Liver (tissue), 9 donors: ENCODE data around the gene SYCN. TPM values are rescaled to one million over a fixed set of nuclear protein-coding genes. Genes with fewer than 3 reads are reported as not detected.

Experiments used
- DNase-seq: peaks from one replicate; pipeline ENCODE4 v3.0.0-alpha.2; 2017; ENCODE audit warnings: low spot score
- H3K27ac ChIP-seq, 2 donors: one replicate each; pipeline ENCODE4 v1.7.0; 2013; ENCODE audit warnings: inconsistent platforms in 2 of 2, low read length in 2 of 2, control low read depth in 1 of 2, low read depth in 1 of 2, mild to moderate bottlenecking in 1 of 2
- H3K27me3 ChIP-seq, 4 donors: one replicate each; pipeline versions ENCODE4 v1.6.1 to v1.7.0; 2013; ENCODE audit warnings: low read length in 3 of 4, inconsistent platforms in 1 of 4, mild to moderate bottlenecking in 1 of 4, moderate library complexity in 1 of 4; ENCODE audit not compliant: control insufficient read depth in 4 of 4, insufficient read depth in 4 of 4
- H3K36me3 ChIP-seq, 4 donors: one replicate each; pipeline versions ENCODE4 v1.6.1 to v1.7.0; 2013; ENCODE audit warnings: low read length in 3 of 4, mild to moderate bottlenecking in 3 of 4, low read depth in 1 of 4, moderate library complexity in 1 of 4; ENCODE audit not compliant: control insufficient read depth in 4 of 4, insufficient read depth in 3 of 4
- H3K4me1 ChIP-seq, 4 donors: one replicate each; pipeline versions ENCODE4 v1.6.1 to v1.7.0; 2013; ENCODE audit warnings: low read length in 3 of 4, mild to moderate bottlenecking in 3 of 4, moderate library complexity in 1 of 4; ENCODE audit not compliant: control insufficient read depth in 4 of 4, insufficient read depth in 4 of 4
- H3K4me3 ChIP-seq, 3 donors: one replicate each; pipeline versions ENCODE4 v1.6.1 to v1.7.0; 2013; ENCODE audit warnings: low read length in 3 of 3, control low read depth in 1 of 3, low read depth in 1 of 3, mild to moderate bottlenecking in 1 of 3
- H3K9ac ChIP-seq, 2 donors: one replicate each; pipeline ENCODE4 v1.7.0; 2013; ENCODE audit warnings: low read length in 2 of 2, mild to moderate bottlenecking in 2 of 2, moderate library complexity in 2 of 2, control low read depth in 1 of 2, low read depth in 1 of 2
- H3K9me3 ChIP-seq, 4 donors: one replicate each; pipeline versions ENCODE4 v1.6.1 to v1.7.0; 2013; ENCODE audit warnings: low read length in 3 of 4; ENCODE audit not compliant: control insufficient read depth in 4 of 4
- EGR1 ChIP-seq, 2 donors: IDR thresholded peaks; 2 replicates each; pipeline ENCODE4 v1.6.1; 2016 to 2018; ENCODE audit warnings: antibody characterized with exemption in 2 of 2, low read depth in 2 of 2
- FOXA1 ChIP-seq: IDR thresholded peaks from 2 replicates; pipeline ENCODE4 v1.6.1; 2016; ENCODE audit warnings: antibody characterized with exemption
- FOXA2 ChIP-seq: IDR thresholded peaks from 2 replicates; pipeline ENCODE4 v1.6.1; 2016; ENCODE audit warnings: antibody characterized with exemption
- GABPA ChIP-seq, 2 donors: IDR thresholded peaks in 1 of 2; conservative IDR thresholded peaks in 1 of 2; 2 replicates each; pipeline ENCODE4 v1.6.1; 2016; ENCODE audit warnings: antibody characterized with exemption in 2 of 2, mild to moderate bottlenecking in 1 of 2, moderate library complexity in 1 of 2
- HNF4A ChIP-seq, 2 donors: conservative IDR thresholded peaks; 2 replicates each; pipeline ENCODE4 v1.6.1; 2016; ENCODE audit warnings: antibody characterized with exemption in 2 of 2, mild to moderate bottlenecking in 2 of 2
- HNF4G ChIP-seq: IDR thresholded peaks from 2 replicates; pipeline ENCODE4 v1.6.1; 2016; ENCODE audit warnings: antibody characterized with exemption
- JUND ChIP-seq, 2 donors: IDR thresholded peaks; 2 replicates each; pipeline ENCODE4 v1.6.1; 2016; ENCODE audit warnings: antibody characterized with exemption in 2 of 2
- NR2F2 ChIP-seq: IDR thresholded peaks from 2 replicates; pipeline ENCODE4 v1.6.1; 2016; ENCODE audit warnings: antibody characterized with exemption
- RAD21 ChIP-seq, 2 donors: IDR thresholded peaks; 2 replicates each; pipeline ENCODE4 v1.6.1; 2016; ENCODE audit warnings: antibody characterized with exemption in 2 of 2, mild to moderate bottlenecking in 2 of 2
- RXRA ChIP-seq, 2 donors: IDR thresholded peaks; 2 replicates each; pipeline ENCODE4 v1.6.1; 2017 to 2018; ENCODE audit warnings: antibody characterized with exemption in 2 of 2, mild to moderate bottlenecking in 1 of 2
- SP1 ChIP-seq: IDR thresholded peaks from 2 replicates; pipeline ENCODE4 v1.6.1; 2018; ENCODE audit warnings: antibody characterized with exemption, mild to moderate bottlenecking
- TAF1 ChIP-seq: conservative IDR thresholded peaks from 2 replicates; pipeline ENCODE4 v1.6.1; 2016; ENCODE audit warnings: antibody characterized with exemption, mild to moderate bottlenecking
- YY1 ChIP-seq: IDR thresholded peaks from 2 replicates; pipeline ENCODE4 v1.6.1; 2016; ENCODE audit warnings: antibody characterized with exemption, mild to moderate bottlenecking
- WGBS: extraction: QIAGEN DNeasy Blood & Tissue Kit; methylation state at CpG from one replicate; pipeline ENCODE4 v1.1.7; 2013; 5-methylcytosine and 5-hydroxymethylcytosine counted together
- polyA plus RNA-seq, 2 donors: library from polyadenylated mRNA; stranded (reverse) in 1 of 2; unstranded in 1 of 2; fragments of 200-250 nt in 1 of 2; fragments of >200 nt in 1 of 2; fragmentation: Nextera tagmentation in 1 of 2; extraction: Ambion mirVana in 1 of 2; gene quantifications; one replicate each; pipeline versions ENCODE4 v1.2.1 to v1.2.3, GENCODE V29; 2013 to 2015
- total RNA-seq, 2 donors: library from RNA; depleted of rRNA; stranded (reverse); fragments of >200 nt; gene quantifications; one replicate each; pipeline ENCODE4 v1.2.3, GENCODE V29; 2014
- TF ChIP-seq, protein P1 (sequence below): fragments of 150-350 bp; IDR thresholded peaks from 2 replicates; pipeline ENCODE4 v1.5.1; 2017; ENCODE audit warnings: improper control_type of control experiment, low read depth, low read length; ENCODE audit not compliant: missing input control
- TF ChIP-seq, protein P2 (sequence below): IDR thresholded peaks from 2 replicates; pipeline ENCODE4 v1.6.1; 2016; ENCODE audit warnings: antibody characterized with exemption, mild to moderate bottlenecking
- TF ChIP-seq, protein P3 (sequence below): IDR thresholded peaks from 2 replicates; pipeline ENCODE4 v1.6.1; 2016; ENCODE audit warnings: antibody characterized with exemption
- TF ChIP-seq, protein P4 (sequence below): IDR thresholded peaks from 2 replicates; pipeline ENCODE4 v1.6.1; 2016; ENCODE audit warnings: antibody characterized with exemption
- TF ChIP-seq, protein P5 (sequence below): IDR thresholded peaks from 2 replicates; pipeline ENCODE4 v1.6.1; 2016; ENCODE audit warnings: antibody characterized with exemption
- donor health status: healthy.
- donor health status: healthy.
- donor health status: healthy.
- donor health status: healthy.
- donor health status: healthy.

SYCN gene
- total and polyA plus RNA-seq, 4 donors, result not detected

DNA sequence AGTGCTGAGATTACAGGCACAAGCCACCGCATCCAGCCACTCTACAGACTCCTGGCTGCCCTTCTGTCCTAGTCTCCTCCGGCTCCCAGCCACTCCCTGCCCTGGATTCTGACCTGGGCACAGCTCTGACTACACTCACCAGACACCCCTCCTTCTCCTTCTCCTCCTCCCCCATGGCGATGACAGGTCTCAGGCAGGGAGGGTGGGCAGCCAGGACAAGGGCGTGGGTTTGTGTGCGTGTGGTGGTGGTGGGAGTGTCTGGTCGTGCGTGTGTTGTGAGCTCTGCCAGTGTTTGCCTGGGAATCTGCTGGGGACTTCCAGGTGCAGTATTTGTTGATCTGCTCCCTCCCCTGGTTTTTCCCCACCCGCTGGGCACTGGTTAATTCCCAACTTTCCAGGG lies 10.3 kb downstream of the SYCN start:
- Histone ChIP-seq H3K9me3 (no peaks in the 10 kb centered on the region), H3K9ac (no peak overlapping the region), H3K27ac (peak overlapping the region in 1 of 2 donors; percentile 12), H3K4me1 (peaks cover 0 to 7% (median 2%) of the 10 kb centered on the region in 4 donors), H3K4me3 (no peak overlapping the region), H3K27me3 (peaks cover 0 to 17% (median 4%) of the 10 kb centered on the region in 4 donors), H3K36me3 (no peaks in the 10 kb centered on the region)
- DNase-seq, result no peak
- no peak for TF ChIP-seq JUND (IDR thresholded peaks at IDR 0.05)
- TF ChIP-seq, protein P1, sequence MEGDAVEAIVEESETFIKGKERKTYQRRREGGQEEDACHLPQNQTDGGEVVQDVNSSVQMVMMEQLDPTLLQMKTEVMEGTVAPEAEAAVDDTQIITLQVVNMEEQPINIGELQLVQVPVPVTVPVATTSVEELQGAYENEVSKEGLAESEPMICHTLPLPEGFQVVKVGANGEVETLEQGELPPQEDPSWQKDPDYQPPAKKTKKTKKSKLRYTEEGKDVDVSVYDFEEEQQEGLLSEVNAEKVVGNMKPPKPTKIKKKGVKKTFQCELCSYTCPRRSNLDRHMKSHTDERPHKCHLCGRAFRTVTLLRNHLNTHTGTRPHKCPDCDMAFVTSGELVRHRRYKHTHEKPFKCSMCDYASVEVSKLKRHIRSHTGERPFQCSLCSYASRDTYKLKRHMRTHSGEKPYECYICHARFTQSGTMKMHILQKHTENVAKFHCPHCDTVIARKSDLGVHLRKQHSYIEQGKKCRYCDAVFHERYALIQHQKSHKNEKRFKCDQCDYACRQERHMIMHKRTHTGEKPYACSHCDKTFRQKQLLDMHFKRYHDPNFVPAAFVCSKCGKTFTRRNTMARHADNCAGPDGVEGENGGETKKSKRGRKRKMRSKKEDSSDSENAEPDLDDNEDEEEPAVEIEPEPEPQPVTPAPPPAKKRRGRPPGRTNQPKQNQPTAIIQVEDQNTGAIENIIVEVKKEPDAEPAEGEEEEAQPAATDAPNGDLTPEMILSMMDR, result no peak
- TF ChIP-seq RXRA (IDR thresholded peaks at IDR 0.05), result peak in 1 of 2 donors; percentile 19
- TF ChIP-seq FOXA2, result no peak
- no peak for TF ChIP-seq GABPA (IDR thresholded peaks at IDR 0.05 in 1 of 2, conservative IDR thresholded peaks at IDR 0.05 in 1 of 2)
- peak in 1 of 2 donors; percentile 29 for TF ChIP-seq HNF4A (conservative IDR thresholded peaks at IDR 0.05)
- TF ChIP-seq NR2F2, result no peak
- no peak for TF ChIP-seq TAF1
- WGBS, result 25% methylated on average over 8 of the region's 8 CpGs

DNA sequence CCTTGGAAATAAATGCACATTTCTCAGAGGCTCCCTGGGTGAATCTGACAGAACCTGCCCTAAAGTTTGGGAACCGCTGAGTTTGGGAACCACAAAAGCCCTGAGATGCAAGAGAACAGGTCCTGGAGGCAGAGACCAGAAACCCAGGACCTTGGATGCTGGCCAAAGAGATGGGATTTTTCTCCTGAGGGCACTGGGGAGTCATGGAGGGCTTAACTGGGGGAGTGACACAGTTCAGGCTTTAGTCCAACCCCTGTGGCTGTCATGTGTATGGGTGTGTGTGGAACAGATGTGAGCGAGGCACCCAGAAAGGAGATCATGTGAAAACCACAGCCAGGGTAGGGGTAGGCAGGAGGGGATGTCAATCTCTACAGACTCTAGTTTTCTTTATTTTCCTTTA lies 11.2 kb downstream of the SYCN start:
- 90% methylated on average over 2 of the region's 2 CpGs for WGBS
- Histone ChIP-seq H3K9ac (no peak overlapping the region), H3K27ac (no peak overlapping the region), H3K4me3 (no peak overlapping the region), H3K36me3 (no peaks in the 10 kb centered on the region), H3K27me3 (peaks cover 0 to 16% (median 4%) of the 10 kb centered on the region in 4 donors), H3K4me1 (peaks cover 0 to 7% (median 2%) of the 10 kb centered on the region in 4 donors), H3K9me3 (no peaks in the 10 kb centered on the region)
- no peak for DNase-seq
- TF ChIP-seq, protein P2, sequence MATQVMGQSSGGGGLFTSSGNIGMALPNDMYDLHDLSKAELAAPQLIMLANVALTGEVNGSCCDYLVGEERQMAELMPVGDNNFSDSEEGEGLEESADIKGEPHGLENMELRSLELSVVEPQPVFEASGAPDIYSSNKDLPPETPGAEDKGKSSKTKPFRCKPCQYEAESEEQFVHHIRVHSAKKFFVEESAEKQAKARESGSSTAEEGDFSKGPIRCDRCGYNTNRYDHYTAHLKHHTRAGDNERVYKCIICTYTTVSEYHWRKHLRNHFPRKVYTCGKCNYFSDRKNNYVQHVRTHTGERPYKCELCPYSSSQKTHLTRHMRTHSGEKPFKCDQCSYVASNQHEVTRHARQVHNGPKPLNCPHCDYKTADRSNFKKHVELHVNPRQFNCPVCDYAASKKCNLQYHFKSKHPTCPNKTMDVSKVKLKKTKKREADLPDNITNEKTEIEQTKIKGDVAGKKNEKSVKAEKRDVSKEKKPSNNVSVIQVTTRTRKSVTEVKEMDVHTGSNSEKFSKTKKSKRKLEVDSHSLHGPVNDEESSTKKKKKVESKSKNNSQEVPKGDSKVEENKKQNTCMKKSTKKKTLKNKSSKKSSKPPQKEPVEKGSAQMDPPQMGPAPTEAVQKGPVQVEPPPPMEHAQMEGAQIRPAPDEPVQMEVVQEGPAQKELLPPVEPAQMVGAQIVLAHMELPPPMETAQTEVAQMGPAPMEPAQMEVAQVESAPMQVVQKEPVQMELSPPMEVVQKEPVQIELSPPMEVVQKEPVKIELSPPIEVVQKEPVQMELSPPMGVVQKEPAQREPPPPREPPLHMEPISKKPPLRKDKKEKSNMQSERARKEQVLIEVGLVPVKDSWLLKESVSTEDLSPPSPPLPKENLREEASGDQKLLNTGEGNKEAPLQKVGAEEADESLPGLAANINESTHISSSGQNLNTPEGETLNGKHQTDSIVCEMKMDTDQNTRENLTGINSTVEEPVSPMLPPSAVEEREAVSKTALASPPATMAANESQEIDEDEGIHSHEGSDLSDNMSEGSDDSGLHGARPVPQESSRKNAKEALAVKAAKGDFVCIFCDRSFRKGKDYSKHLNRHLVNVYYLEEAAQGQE, result no peak
- TF ChIP-seq, protein P3, sequence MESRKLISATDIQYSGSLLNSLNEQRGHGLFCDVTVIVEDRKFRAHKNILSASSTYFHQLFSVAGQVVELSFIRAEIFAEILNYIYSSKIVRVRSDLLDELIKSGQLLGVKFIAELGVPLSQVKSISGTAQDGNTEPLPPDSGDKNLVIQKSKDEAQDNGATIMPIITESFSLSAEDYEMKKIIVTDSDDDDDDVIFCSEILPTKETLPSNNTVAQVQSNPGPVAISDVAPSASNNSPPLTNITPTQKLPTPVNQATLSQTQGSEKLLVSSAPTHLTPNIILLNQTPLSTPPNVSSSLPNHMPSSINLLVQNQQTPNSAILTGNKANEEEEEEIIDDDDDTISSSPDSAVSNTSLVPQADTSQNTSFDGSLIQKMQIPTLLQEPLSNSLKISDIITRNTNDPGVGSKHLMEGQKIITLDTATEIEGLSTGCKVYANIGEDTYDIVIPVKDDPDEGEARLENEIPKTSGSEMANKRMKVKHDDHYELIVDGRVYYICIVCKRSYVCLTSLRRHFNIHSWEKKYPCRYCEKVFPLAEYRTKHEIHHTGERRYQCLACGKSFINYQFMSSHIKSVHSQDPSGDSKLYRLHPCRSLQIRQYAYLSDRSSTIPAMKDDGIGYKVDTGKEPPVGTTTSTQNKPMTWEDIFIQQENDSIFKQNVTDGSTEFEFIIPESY, result no peak
- TF ChIP-seq EGR1 (IDR thresholded peaks at IDR 0.05; ENCODE audit: low read depth in 2 of 2), result no peak
- no peak for TF ChIP-seq FOXA1
- no peak for TF ChIP-seq HNF4A (conservative IDR thresholded peaks at IDR 0.05)
- no peak for TF ChIP-seq YY1
- TF ChIP-seq, protein P4, sequence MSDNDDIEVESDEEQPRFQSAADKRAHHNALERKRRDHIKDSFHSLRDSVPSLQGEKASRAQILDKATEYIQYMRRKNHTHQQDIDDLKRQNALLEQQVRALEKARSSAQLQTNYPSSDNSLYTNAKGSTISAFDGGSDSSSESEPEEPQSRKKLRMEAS, result no peak
- TF ChIP-seq HNF4G, result no peak
- no peak for TF ChIP-seq RAD21 (IDR thresholded peaks at IDR 0.05)
- TF ChIP-seq NR2F2, result no peak
- TF ChIP-seq, protein P1, result no peak
- no peak for TF ChIP-seq RXRA (IDR thresholded peaks at IDR 0.05)
- TF ChIP-seq, protein P5, sequence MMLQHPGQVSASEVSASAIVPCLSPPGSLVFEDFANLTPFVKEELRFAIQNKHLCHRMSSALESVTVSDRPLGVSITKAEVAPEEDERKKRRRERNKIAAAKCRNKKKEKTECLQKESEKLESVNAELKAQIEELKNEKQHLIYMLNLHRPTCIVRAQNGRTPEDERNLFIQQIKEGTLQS, result no peak
- no peak for TF ChIP-seq TAF1
- no peak for TF ChIP-seq GABPA (IDR thresholded peaks at IDR 0.05 in 1 of 2, conservative IDR thresholded peaks at IDR 0.05 in 1 of 2)
- TF ChIP-seq FOXA2, result no peak
- TF ChIP-seq JUND (IDR thresholded peaks at IDR 0.05), result no peak
- no peak for TF ChIP-seq SP1
